HCT116 (cell line): ENCODE results near the gene ZNF276. TPM values are rescaled to one million over a fixed set of nuclear protein-coding genes. Genes with fewer than 3 reads are reported as not detected.

ENCODE experiments used
- ATAC-seq: fragments of 200-7000 bp; cut with Tn5 transposase; 2 replicates; pipeline ENCODE4 v1.9.1; 2020; ENCODE audit warnings: mild to moderate bottlenecking, moderate library complexity
- BruUV-seq: library from RNA; stranded (reverse); fragments of 400-500 nt; replicated peaks from 2 replicates; lab custom pipeline; 2021; lab: Mats Ljungman, UMichigan
- CTCF ChIA-PET: fragments of 300-600 bp; sonication (Branson Sonifier 250); formaldehyde crosslinking; loops from one replicate; lab custom pipeline; 2021; ENCODE audit warnings: antibody characterized with exemption; lab: Charles Lee
- POLR2A ChIA-PET: fragments of 300-600, 350-600 bp; sonication (Branson Sonifier 250); formaldehyde crosslinking; loops from one replicate; lab custom pipeline; 2021; ENCODE audit warnings: antibody characterized with exemption; lab: Charles Lee
- RAD21 ChIA-PET, 2 experiments: fragments of 300-600 bp; sonication (Branson Sonifier 250); formaldehyde crosslinking; loops; one replicate each; lab custom pipeline; 2023; ENCODE audit warnings: low total read pairs in 2 of 2; ENCODE audit not compliant: uncharacterized antibody in 2 of 2, unreplicated experiment in 2 of 2, low non-redundant PET in 1 of 2; lab: Charles Lee
- DNase-seq: peaks from one replicate; pipeline ENCODE4 v3.0.0-alpha.2; 2010; ENCODE audit warnings: low read depth, low spot score
- H2AFZ ChIP-seq: fragments of 200-600 bp; shearing (Covaris generic), sonication (generic); 2 replicates; pipeline ENCODE4 v1.6.1; 2017; ENCODE audit warnings: low read depth, mixed run types, mixed read lengths, antibody characterized with exemption, low read length; ENCODE audit not compliant: poor library complexity, severe bottlenecking
- H3K27ac ChIP-seq: 2 replicates; pipeline ENCODE4 v1.5.1; 2012; ENCODE audit warnings: low read depth, low read length
- H3K27me3 ChIP-seq: fragments of 200-600 bp; sonication (generic); 2 replicates; pipeline ENCODE4 v1.6.1; 2016; ENCODE audit warnings: mixed run types, low read length, mixed read lengths; ENCODE audit not compliant: insufficient read depth
- H3K36me3 ChIP-seq, 2 experiments: fragments of 200-500 bp in 1 of 2; fragments of 200-600 bp in 1 of 2; sonication (Bioruptor generic) in 1 of 2; sonication (generic) in 1 of 2; 2 replicates each; pipeline versions ENCODE4 v1.5.1 to v1.6.1; 2014 to 2016; ENCODE audit warnings: low read length in 2 of 2, inconsistent platforms in 1 of 2, mixed read lengths in 1 of 2, mixed run types in 1 of 2; ENCODE audit not compliant: insufficient read depth in 2 of 2, control insufficient read depth in 1 of 2
- H3K4me1 ChIP-seq, 2 experiments: fragments of 200-600 bp in 1 of 2; sonication (generic) in 1 of 2; 2 replicates each; pipeline versions ENCODE4 v1.5.1 to v1.6.1; 2012 to 2017; ENCODE audit warnings: low read length in 2 of 2, inconsistent platforms in 1 of 2, mild to moderate bottlenecking in 1 of 2, mixed read lengths in 1 of 2, mixed run types in 1 of 2, moderate library complexity in 1 of 2; ENCODE audit not compliant: insufficient read depth in 2 of 2, control insufficient read depth in 1 of 2
- H3K4me2 ChIP-seq: fragments of 200-600 bp; sonication (generic); 2 replicates; pipeline ENCODE4 v1.6.1; 2017; ENCODE audit warnings: mixed run types, low read length, mixed read lengths
- H3K4me3 ChIP-seq, 2 experiments: fragments of 200-600 bp in 1 of 2; sonication (generic) in 1 of 2; replicated peaks in 1 of 2; 2 replicates each; pipeline ENCODE4 v1.5.1; 2011 to 2016; ENCODE audit warnings: low read length in 2 of 2, control low read depth in 1 of 2, low read depth in 1 of 2, mild to moderate bottlenecking in 1 of 2, mixed read lengths in 1 of 2, mixed run types in 1 of 2
- H3K79me2 ChIP-seq: fragments of 200-600 bp; sonication (generic); 2 replicates; pipeline ENCODE4 v1.6.1; 2017; ENCODE audit warnings: mild to moderate bottlenecking, mixed run types, low read length, moderate library complexity, mixed read lengths; ENCODE audit not compliant: insufficient read depth
- H3K9ac ChIP-seq: fragments of 200-600 bp; sonication (generic); 2 replicates; pipeline ENCODE4 v1.6.1; 2016; ENCODE audit warnings: low read length, mixed read lengths
- H3K9me2 ChIP-seq: fragments of 200-600 bp; sonication (generic), shearing (Covaris generic); 2 replicates; pipeline ENCODE4 v1.6.1; 2017; ENCODE audit warnings: mixed run types, mild to moderate bottlenecking, moderate library complexity; ENCODE audit not compliant: insufficient read depth
- H3K9me3 ChIP-seq, 2 experiments: fragments of 200-500 bp in 1 of 2; fragments of 200-600 bp in 1 of 2; sonication (Bioruptor generic) in 1 of 2; sonication (generic) in 1 of 2; 2 replicates each; pipeline ENCODE4 v1.6.1; 2014 to 2017; ENCODE audit warnings: low read length in 2 of 2, mixed read lengths in 2 of 2, inconsistent platforms in 1 of 2, low read depth in 1 of 2, mild to moderate bottlenecking in 1 of 2, mixed run types in 1 of 2, moderate library complexity in 1 of 2; ENCODE audit not compliant: control insufficient read depth in 1 of 2, insufficient read depth in 1 of 2
- H4K20me1 ChIP-seq: fragments of 200-600 bp; sonication (generic), shearing (Covaris generic); 2 replicates; pipeline ENCODE4 v1.6.1; 2017; ENCODE audit warnings: mixed run types, mild to moderate bottlenecking, moderate library complexity; ENCODE audit not compliant: insufficient read depth
- EGR1 ChIP-seq: IDR thresholded peaks from 2 replicates; pipeline ENCODE4 v1.6.1; 2012; ENCODE audit warnings: low read depth
- EZH2 ChIP-seq: fragments of 200-600 bp; sonication (generic); IDR thresholded peaks from 2 replicates; pipeline ENCODE4 v1.6.1; 2017; ENCODE audit warnings: antibody characterized with exemption, mixed run types
- POLR2A ChIP-seq: IDR thresholded peaks from 2 replicates; pipeline ENCODE4 v1.7.0; 2011; ENCODE audit warnings: borderline replicate concordance; ENCODE audit not compliant: insufficient read depth, insufficient read length; ENCODE audit errors: extremely low read depth
- POLR2AphosphoS5 ChIP-seq: IDR thresholded peaks from 2 replicates; pipeline ENCODE4 v1.6.1; 2011; ENCODE audit warnings: mild to moderate bottlenecking, low read depth, low read length, moderate library complexity
- RAD21 ChIP-seq: IDR thresholded peaks from 2 replicates; pipeline ENCODE4 v1.6.1; 2012; ENCODE audit warnings: low read depth, mild to moderate bottlenecking
- REST ChIP-seq: IDR thresholded peaks from 2 replicates; pipeline ENCODE4 v1.6.1; 2012; ENCODE audit warnings: low read depth
- SP1 ChIP-seq: IDR thresholded peaks from 2 replicates; pipeline ENCODE4 v1.6.1; 2012; ENCODE audit warnings: low read depth
- SRF ChIP-seq: IDR thresholded peaks from 2 replicates; pipeline ENCODE4 v1.6.1; 2012; ENCODE audit warnings: low read depth
- TCF7L2 ChIP-seq: IDR thresholded peaks from 2 replicates; pipeline ENCODE4 v1.7.0; 2011; ENCODE audit warnings: borderline replicate concordance, inconsistent platforms; ENCODE audit not compliant: insufficient read depth, insufficient read length; ENCODE audit errors: extremely low read depth
- ZFX ChIP-seq: fragments of 450-650 bp; IDR thresholded peaks from 2 replicates; pipeline ENCODE4 v1.6.1; 2017
- intact Hi-C: fragments of 100-400 bp; cut with micrococcal nuclease; formaldehyde crosslinking; loops from 2 replicates; pipeline ENCODE4 v1.10.0; 2022
- total RNA-seq: library from RNA; stranded (reverse); gene quantifications from one replicate; pipeline ENCODE4 v1.2.1, GENCODE V29; 2021; ENCODE audit not compliant: unreplicated experiment
- TF ChIP-seq, protein P1 (sequence below): IDR thresholded peaks from 2 replicates; pipeline ENCODE4 v1.6.1; 2012
- TF ChIP-seq, protein P2 (sequence below): IDR thresholded peaks from 2 replicates; pipeline ENCODE4 v1.6.1; 2012

Gene ZNF276
- total RNA-seq, 1 experiment from 2014 or later: 49.9 TPM

DNA sequence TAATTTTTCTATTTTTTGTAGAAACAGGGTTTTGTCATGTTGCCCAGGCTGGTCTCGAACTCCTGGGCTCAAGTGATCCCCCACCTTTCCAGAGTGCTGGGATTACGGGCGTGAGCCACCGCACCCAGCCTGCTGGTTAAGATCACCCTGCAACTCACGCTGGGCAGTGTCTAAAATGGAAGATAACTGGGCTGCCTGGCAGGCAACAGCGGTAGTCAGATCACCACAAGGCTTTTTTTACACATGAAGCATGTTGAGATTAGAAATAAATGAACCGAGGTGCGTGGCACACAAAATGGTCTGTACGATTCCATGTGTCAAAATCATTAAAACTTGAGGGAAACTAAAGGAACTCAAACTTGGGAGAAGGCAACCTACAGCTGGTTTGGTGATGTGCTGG lies 26.7 kb downstream of the ZNF276 start:
- Histone ChIP-seq H3K9ac (no peak overlapping the region), H3K27ac (no peak overlapping the region), H2AFZ (no peak overlapping the region), H3K79me2 (peaks cover 27% of the 10 kb centered on the region), H3K4me2 (no peak overlapping the region), H3K36me3 (peaks cover 45 to 75% of the 10 kb centered on the region in 2 experiments), H3K9me3 (no peaks in the 10 kb centered on the region), H3K4me3 (no peak overlapping the region), H4K20me1 (no peaks in the 10 kb centered on the region), H3K4me1 (no peaks in the 10 kb centered on the region), H3K9me2 (no peaks in the 10 kb centered on the region), H3K27me3 (no peaks in the 10 kb centered on the region)
- DNase-seq: no peak
- ChIA-PET CTCF (interaction anchor here (1.4 kb wide), 1 partner anchor 113 kb away, joined by 4 read pairs; no protein-coding TSS in a partner anchor), RAD21 (no interaction called here), POLR2A (no interaction called here)
- no TSS peak for BruUV-seq
- TF ChIP-seq SRF: no peak
- TF ChIP-seq POLR2A: no peak
- no peak for TF ChIP-seq ZFX
- TF ChIP-seq EGR1: no peak
- TF ChIP-seq POLR2AphosphoS5: no peak
- TF ChIP-seq REST: no peak
- TF ChIP-seq SP1: no peak
- TF ChIP-seq, protein P1, sequence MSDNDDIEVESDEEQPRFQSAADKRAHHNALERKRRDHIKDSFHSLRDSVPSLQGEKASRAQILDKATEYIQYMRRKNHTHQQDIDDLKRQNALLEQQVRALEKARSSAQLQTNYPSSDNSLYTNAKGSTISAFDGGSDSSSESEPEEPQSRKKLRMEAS: no peak
- TF ChIP-seq TCF7L2: no peak
- TF ChIP-seq, protein P2, sequence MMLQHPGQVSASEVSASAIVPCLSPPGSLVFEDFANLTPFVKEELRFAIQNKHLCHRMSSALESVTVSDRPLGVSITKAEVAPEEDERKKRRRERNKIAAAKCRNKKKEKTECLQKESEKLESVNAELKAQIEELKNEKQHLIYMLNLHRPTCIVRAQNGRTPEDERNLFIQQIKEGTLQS: no peak
- no peak for TF ChIP-seq EZH2
- TF ChIP-seq RAD21: no peak
- intact Hi-C loops: no loop called here
- ATAC-seq: no peak
